ENCODE results near the gene CRY1.

GRCh38 chr12:106997916-106998315, 95.4 kb downstream of the CRY1 start:
- TF ChIP-seq POLR2A (IDR thresholded peaks at IDR 0.05) = no peak
- no peak for TF ChIP-seq CTCF (IDR thresholded peaks at IDR 0.05)
- no peak for TF ChIP-seq EP300 (IDR thresholded peaks at IDR 0.05)
